Hippocampal formation (tissue), 2 donors: ENCODE results near the gene PCYT2.
"Not testable (repeated sequence)": the region's sequence is repeated elsewhere in the genome, so short reads cannot be mapped to it uniquely, and the experiment has no call there.

ENCODE experiments used
- DNase-seq, 2 donors: peaks; one replicate each; lab custom pipeline; 2025; lab: John Stamatoyannopoulos, UW

Gene PCYT2

GRCh38 chr17:81911277-81911961, at the start of gene PCYT2:
TSS of gene PCYT2 (minus strand) at chr17:81911399. CDS start at chr17:81911355, 44 bp downstream.
- peak; percentile 82 to 86 for DNase-seq

GRCh38 chr17:81960130-81960958, 49.1 kb upstream of the PCYT2 start:
- DNase-seq, result no peak

DNA sequence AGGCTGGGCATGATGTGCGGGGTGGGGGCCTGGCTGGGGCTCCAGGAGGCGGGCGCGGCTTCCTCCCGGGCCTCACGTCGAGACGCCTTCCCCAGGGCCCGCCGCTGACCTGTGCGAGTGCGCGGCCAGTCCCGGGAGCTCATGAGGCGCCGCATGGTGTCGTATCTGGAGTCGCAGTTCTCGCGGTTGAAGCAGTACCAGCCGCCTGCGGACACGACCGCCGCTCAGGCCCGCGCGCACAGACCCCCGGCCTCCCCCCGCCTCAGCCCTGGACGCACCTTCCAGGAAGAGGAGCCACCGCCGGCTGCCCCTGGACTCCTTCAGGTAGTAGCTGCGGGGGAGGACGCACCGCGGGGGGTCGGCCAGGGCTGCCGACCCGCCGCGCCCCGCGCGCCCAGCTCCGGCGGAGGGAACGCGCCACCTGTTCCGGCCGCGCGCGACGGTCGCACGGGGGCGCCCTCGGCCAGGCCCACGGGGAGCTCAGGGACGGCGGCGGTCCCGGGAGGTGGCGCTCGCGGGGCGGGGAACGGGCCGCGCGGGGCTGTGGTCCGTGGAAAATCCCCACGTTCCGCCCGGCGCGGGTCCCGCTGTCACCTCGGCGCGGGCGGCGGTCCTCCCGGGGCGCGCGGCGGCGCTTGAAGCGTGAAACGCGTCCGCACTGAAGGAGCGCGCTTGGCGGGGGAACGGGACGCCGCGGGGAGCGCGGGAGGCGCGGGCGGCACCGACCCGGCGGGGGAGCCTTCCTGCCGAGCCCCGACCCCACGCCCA, 48.3 kb upstream of the PCYT2 start:
- peak; percentile 10 to 42 for DNase-seq

DNA sequence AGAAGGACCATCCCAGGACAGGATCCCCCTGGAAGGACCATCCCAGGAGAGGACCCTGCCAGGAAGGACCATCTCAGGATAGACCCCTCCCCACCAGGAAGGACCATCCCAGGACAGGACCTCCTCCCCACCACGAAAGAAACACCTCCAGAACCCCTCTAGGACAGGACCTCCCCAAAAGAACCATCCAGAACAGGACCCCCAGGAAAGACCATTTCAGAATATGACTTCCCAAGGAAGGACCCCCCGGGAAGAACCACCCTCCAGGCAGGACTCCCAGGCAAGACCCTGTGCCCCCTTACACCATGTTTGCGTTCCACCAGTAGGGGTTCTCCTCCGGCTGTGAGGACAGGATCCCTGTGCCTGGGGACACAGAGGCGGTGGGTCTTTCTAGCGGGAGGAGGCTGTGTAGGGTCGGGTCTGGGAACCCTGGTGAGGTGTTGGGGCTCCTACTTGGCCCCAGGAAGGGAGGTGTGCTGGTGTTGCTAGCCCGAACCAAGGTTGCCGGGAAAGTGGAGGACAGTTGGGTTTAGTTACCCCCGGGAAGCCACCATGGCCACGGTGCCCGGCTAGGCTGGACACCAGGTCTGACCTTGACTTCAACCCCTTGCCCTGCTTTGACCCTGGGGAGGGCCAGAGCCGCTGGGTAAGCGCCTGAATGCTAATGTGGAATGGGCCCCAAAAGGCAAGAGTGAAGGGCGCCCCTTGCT, 47.6 kb upstream of the PCYT2 start:
- DNase-seq, result no peak

DNA sequence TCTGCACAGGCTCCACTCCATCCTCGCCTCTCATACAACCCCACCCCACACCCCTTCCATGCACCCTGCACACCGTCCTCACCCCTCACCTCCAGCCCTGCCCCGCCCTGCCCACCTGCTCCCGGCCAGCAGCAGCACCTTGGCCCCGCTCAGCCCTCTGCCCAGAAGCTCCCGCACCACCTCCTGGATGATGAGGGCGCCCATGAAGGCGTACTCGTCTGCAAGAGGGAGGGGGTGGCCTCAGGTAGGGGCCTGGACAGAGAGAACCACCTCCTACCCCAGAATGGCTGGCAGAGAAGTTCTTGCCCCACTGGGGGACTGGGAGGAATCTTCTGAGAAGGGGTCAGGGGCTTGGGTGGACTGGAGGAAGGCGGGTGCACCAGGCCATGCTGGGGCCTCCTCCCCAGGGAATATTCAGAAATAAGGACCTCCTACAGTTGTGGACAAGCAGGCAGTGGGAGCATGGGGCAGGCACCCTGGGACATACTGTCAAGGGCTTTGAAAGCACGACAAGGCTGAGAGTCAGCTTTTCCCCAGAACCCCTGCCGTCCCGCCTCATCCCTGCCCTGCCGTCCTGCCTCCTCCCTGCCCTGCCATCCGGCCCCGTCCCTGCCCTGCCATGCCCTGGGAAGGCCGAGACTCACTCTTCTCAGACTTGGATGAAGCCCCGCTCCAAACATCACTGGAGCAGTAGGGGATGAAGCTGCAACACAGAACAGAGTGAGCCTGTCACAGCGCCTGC, 46.7 kb upstream of the PCYT2 start:
- DNase-seq, result no peak

DNA sequence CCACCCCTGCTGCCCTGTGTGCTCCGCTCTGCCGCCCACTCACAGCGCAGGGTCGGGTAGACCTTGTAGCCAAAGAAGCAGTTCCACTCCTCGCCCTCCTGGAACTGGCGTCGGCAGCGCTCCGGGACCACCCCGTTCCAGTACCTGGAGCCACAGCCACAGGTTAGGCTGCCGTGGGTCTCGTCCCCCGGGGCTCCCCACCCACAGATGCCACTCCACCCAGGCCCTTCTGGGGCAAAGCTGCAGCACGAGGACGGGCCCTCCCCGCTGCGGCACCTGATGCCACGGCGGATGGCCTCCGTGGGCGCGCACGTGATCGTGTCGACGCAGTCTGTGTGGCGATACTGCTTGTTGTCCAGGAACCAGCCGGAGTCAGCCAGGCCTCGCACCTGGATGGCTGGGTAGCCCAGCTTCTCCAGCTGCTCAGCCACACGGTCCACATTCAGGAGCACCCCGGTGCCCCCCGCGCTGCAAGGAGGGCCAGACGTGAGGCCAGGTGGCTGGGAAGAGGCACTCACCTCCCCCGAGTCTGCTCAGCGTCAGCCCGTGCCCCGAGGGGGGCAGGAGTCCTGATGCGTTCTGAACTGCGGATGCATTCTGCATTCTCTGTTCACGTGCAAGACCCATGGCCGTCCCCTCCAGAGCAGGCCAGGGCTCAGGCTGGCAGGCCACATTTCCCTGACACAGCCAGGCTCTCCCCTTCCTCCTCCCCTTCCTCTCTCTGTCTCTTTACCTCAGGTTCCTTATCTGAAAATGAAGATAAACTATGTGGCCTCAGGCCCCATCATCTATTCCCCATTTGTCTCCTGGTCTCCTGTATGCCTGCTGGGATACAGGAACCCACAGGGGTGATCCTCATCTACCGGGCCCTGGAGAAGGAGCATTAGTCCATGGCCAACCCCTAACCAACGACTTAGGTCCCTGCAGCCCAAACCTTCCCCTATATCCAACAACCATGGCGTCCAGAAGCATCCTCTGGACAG, 45.7 kb upstream of the PCYT2 start:
- DNase-seq, result no peak

DNA sequence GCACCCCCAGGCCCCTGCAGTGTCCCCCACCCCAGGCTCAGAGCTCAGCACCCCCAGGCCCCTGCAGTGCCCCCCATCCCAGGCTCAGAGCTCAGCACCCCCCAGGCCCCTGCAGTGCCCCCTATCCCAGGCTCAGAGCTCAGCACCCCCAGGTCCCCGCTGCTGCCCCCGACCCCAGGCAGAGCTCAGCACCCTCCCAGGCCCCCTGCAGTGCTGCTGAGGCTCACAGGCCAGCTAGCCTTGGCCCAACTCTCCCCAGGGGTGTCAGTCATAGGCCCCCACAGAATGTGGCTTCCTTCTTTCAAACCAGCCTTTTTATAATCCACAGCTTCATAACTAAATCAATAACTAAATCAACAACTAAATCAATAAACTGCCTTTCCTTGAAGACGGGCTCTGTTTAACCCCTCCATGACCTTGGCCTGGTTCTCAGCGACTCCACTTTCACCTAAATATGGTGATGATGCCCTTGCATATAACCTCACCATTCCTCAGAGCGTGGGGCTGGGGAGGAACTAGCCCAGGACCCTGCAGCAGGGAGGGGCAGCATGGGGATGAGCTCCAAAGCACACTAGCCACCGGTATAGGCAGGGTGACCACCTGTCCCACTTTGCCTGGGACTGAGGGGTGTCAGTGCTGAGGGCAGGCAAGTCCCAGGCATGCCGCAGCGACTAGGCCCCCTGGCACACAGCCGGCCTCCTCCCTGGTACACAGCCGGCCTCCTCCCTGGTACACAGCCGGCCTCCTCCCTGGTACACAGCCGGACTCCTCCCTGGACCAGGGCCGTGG, 44.8 kb upstream of the PCYT2 start:
- no peak for DNase-seq

DNA sequence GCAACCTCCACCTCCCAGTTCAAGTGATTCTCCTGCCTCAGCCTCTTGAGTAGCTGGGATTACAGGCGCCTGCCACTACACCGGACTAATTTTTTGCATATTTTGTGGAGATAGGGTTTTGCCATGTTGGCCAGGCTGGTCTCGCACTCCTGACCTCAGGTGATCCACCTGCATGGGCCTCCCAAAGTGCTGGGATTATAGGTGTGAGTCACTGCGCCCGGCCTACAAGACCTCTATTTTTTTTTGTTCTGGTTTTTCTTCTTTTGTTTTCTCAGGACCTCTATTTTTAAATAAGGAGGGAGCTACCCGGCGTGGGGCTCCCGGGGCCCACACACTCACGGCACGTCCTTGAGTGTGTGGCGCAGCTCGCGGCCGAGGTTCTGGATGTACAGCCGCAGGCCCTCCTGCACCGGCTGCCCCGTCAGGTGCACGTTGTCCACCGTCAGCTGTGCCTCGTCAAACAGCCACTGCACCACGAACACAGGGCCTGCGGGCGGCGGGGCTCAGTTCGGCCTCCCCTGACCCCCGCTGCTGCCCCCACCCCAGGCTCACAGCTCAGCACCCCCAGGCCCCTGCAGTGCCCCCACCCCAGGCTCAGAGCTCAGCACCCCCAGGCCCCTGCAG, 44.0 kb upstream of the PCYT2 start:
- no peak for DNase-seq

DNA sequence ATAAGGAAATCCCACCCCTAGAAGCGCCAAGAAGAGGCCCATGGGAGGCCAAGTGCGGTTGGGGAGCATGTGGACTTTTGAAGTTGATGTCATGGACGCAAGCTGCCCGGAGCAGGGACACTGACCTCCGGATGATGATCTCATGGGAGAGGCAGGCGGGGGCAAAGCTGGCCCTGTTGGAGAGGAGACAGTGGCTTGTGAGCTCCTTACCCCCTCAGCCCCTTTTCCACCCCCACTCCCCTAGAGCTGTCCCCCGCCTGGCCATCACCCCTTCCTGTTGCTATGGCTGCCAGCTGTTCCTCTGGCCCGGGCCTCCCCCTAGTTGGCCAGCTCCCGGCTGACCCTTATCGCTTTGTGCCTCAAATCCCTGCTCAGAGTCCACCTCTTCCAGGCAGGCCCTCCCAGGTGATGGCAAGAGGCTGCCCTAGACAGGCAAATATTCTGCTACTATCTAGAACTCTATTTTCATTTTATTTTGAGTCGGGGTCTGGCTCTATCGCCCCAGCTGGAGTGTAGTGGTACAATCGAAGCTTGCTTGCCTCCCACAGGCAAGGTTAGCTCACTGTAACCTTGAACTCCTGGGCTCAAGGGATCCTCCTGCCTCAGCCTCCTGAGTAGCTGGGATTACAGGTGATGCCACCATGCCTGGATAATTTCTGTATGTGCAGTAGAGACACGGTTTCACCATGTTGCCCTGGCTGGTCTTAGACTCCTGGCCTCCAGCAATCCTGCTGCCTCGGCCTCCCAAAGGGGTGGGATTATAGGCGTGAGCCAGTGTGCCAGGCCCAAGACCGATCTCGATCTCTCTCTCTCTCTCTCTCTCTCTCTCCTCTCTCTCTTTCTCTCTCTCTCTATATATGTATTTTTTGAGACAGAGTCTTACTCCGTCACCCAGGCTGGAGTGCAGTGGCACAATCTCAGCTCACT, 43.2 kb upstream of the PCYT2 start:
- no peak for DNase-seq

DNA sequence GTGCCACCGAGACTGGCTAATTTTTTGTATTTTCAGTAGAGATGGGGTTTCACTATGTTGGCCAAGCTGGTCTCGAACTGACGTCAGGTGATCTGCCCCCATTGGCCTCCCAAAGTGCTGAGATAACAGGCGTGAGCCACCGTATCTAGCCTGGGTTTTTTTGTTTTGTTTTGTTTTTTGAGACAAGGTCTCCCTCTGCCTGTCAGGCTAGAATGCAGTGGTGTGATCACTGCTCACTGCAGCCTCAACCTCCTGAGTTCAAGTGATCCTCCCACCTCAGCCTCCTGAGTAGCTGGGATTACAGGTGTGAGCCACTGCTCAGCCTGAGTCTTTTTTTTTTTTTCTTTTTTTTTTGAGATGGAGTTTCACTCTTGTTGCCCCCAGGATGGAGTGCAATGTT, 42.2 kb upstream of the PCYT2 start:
- DNase-seq, result not testable (repeated sequence)

DNA sequence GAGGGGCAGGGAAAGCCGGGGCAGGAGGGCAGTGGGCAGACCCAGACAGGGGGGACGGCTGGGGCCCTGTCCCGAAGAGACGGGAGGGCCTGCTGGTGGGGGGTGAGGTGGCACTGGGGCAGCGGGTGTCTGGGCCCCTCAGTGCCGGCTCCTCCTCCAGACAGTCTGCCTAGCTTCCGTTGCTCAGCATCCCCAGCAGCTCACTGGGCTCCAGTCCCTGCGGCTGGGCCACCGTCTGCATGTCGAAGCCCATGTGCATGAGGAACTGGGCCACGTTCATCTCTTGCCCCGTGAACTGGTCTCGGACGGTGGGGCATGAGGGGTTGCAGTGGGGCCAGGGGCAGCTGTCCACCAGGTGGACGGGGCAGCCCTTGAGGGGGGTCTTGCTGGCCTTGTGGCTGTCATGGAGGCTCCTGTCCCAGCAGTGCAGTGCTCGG, 41.6 kb upstream of the PCYT2 start:
- DNase-seq, result no peak

DNA sequence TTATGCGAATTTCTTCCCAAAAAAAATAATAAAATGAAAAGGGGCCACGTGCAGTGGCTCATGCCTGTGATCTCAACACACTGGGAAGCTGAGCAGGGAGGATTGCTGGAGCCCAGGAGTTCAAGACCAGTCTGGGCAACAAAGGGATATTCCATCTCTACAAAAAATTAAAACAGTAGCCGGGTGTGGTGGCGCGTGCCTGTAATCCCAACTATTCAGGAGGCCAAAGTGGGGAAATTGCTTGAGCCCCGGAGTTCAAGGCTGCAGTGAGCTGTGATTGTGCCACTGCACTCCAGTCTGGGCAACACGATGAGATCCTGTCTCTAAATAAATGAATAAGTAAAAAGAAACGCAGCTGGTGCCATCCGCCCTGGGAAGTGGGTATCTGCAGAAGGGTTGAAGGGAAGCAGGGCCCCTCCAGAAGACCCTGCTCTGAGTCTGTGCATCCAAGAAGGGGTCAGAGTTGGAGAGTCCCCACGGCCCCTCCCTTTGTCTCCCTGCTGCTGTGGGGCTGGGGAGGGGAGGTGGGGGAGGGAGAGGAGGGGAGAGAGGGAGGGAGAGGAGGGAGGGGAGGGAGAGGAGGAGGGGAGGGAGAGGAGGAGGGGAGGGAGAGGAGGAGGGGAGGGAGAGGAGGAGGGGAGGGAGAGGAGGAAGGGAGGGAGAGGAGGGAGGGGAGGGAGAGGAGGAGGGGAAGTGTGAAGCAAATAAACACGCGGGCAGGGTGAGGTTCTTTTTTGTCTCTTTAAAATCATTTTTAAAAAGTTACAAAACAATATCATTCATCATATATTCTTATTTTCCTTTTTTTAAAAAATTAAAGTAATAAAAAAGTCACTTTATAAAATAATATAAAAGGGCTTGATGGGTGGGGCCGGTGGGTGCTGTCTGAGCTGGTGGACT, 40.8 kb upstream of the PCYT2 start:
- DNase-seq, result no peak

- no peak for DNase-seq
Measured at GRCh38 chr17:81950501-81950900, 39.3 kb upstream of the PCYT2 start.

- no peak for DNase-seq
Measured at GRCh38 chr17:81948635-81949378, 37.6 kb upstream of the PCYT2 start.

- no peak for DNase-seq
Measured at GRCh38 chr17:81947189-81947588, 36.0 kb upstream of the PCYT2 start, which contains the start of gene MYADML2. TSS of gene MYADML2 (minus strand) at chr17:81947233. CDS start at chr17:81941741, 5,492 bp downstream.

DNA sequence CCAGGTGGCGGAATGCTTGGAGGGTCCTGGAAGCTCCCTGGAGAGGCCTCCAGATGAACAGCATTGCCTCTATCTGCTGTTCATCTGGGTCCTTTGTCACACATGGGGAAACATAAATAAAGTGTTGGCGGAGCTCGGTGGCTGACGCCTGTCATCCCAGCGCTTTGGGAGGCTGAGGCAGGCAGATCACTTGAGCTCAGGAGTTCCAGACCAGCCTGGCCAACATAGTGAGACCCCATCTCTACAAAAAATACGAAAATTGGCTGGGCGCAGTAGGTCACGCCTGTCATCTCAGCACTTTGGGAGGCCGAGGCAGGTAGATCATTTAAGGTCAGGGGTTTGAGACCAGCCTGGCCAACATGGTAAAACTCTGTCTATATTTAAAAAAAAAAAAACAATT, 33.7 kb upstream of the PCYT2 start:
- DNase-seq, result no peak
